ENCODE data around the gene ACBD6.
"Not testable (repeated sequence)": the region's sequence is repeated elsewhere in the genome, so short reads cannot be mapped to it uniquely, and the experiment has no call there.

Gene ACBD6

DNA sequence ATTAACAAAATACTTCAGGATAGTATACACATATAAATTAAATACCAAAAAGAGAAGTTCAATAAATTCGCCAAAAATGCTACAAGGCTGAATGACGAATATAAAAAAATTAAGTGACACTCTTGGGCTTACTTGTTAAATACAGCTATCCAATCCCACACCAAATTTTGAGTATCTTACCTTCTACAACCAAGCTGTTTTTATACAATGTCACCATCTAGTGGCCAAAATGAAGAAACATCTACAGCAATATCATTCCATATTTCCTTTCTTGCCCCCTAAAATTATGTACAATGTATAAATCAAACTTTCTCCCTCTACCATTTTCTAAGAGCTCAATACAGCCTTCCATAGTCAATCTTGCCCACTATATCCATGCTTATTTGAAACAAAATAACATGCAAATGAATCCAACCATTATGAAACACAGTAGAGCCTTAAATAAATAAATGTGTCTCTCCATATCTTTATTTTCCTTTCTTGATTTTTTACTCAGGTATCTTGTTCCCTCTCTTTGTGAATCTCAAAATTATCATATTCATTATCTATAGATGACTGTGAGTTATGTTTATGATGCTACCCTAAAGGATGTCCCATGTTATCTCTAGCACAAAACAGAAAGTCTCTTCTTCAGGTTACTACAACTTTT is 86.3 kb downstream of the ACBD6 start:
- DNase-seq (ENCODE audit: low spot score), result no peak

DNA sequence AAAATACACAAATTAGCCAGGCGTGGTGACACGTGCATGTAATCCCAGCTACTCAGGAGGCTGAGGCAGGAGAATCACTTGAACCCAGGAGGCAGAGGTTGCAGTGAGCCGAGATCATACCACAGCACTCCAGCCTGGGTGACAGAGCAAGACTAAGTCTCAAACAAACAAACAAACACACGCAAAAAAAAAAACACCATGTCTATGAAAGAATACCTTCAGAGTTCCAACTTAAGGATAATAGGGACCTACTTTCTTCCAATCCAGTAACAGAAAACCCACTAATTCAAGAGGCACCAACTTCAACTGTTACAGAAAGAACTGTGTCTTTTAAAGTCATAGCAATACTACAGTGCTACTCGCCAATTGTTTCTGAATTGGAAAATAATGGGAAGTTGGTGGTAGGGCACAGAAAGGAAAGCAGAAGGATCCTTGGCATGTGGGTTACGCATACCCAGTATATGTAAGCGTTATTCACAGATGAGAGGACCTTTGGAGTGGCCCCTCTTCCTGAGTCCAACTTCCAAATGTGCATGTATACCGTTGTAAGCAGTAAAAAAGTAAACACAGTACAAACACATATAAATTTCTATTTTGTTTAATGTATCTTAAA is 87.0 kb downstream of the ACBD6 start:
- DNase-seq (ENCODE audit: low spot score), result no peak

DNA sequence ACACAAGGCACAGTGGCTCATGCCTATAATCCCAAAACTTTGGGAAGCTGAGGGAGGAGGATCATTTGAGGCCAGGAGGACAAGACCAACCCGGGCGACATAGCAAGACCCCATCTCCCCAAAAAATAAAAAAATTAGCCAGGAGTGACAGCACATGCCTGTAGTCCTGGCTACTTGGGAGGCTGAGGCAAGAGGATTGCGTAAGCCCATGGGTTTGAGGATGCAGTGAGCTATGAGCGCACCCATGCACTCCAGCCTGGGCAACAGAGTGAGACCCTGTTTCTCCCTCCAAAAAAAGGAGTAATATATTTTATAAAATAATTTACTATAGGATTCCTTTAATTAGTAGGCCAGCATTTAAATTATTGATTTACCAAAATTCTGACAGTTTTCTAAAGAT is 89.8 kb downstream of the ACBD6 start:
- no peak for DNase-seq (ENCODE audit: low spot score)

- not testable (repeated sequence) for DNase-seq (ENCODE audit: low spot score)
Observed at GRCh38 chr1:180408128-180408527, 94.2 kb downstream of the ACBD6 start.

GRCh38 chr1:180407051-180407450 is 95.3 kb downstream of the ACBD6 start:
- no peak for DNase-seq (ENCODE audit: low spot score)

DNA sequence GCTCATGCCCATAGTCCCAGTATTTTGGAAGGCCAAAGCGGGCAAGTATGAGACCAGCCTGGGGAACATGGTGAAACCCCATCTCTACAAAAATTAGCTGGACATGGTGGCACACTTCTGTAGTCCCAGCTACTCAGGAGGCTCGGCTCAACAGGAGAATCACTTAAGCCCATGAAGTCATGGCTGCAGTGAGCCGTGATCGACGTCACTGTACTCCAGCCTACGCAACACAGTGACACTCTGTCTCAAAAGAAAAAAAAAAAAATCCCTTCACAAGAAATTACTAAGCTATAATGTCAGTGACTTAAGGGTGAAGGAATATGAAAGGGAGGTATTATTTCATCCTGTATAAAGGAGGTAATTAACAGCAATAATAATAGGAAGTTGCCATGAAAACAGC is 99.8 kb downstream of the ACBD6 start:
- DNase-seq (ENCODE audit: low spot score), result no peak

GRCh38 chr1:180402001-180402400 is 100.4 kb downstream of the ACBD6 start:
- DNase-seq (ENCODE audit: low spot score), result no peak

DNA sequence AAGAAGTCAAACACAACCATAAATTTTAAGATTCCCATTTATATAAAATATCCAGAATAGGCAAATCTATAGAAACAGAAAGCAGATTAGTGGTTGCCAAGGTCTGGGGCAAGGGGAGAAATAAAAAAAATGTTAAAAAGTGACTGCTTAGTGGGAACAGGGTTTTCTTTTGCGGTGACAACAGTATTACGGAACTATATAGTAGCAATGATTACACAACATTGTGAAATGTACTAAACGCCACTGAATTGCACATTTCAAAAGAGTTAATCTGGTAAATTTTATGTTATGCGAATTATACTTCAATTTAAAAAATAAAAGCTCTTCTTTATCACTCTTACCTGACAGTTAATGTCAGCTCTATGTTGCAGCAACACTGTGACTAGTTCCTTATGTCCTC is 105.2 kb downstream of the ACBD6 start:
- no peak for DNase-seq (ENCODE audit: low spot score)

- DNase-seq (ENCODE audit: low spot score), result no peak
Observed at GRCh38 chr1:180392427-180393145, 109.8 kb downstream of the ACBD6 start.

GRCh38 chr1:180392020-180392419 is 110.4 kb downstream of the ACBD6 start:
- no peak for DNase-seq (ENCODE audit: low spot score)

DNA sequence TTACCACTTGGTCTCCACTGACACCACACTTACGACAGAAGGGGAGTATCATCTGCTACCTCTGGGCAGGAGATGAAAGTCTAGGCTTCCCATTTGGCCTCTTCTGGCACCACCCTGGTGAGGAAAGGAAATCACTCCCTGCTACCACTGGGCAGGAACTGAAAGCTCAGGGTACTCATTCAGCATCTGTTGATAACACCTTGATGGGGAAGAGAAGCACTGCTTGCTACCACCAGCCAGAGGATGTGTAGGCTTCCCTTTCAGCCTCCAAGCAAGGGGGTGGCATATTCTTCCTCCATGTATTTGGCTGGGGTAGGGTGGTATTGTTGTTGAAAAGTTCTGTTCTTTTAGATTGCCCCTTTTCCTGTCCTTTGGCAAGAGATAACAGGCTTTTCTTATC is 115.0 kb downstream of the ACBD6 start:
- no peak for DNase-seq (ENCODE audit: low spot score)

- DNase-seq (ENCODE audit: low spot score), result no peak
Observed at GRCh38 chr1:180386745-180387367, 115.5 kb downstream of the ACBD6 start.

GRCh38 chr1:180385144-180385543 is 117.2 kb downstream of the ACBD6 start:
- no peak for DNase-seq (ENCODE audit: low spot score)

DNA sequence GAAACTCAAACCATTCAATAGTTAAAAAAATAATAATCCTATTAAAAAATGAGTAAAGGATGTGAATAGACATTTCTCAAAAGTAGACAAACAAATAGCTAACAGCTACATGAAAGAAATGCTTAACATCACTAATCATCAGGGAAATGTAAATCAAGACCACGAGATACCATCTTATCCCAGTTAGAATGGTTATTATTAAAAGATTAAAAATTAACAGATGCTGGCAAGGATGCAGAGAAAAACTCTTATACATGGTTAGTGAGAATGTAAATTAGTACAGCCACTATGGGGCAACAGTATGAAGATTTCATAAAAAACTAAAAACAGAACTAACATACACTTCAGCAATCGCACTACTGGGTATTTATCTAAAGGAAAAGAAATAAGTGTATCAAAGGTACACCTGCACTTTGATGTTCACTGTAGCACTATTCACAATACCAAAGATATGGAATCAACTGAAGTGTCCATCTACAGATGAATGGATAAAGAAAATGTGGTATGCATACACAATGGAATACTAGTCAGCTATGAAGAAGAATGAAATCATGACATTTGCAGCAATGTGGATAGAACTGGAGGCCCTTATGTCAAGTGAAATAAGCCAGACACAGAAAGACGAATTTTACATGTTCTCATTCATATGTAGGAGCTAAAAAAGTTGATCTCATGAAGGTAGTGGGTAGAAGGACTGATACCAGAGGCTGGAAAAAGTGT is 117.9 kb downstream of the ACBD6 start:
- DNase-seq (ENCODE audit: low spot score), result no peak

DNA sequence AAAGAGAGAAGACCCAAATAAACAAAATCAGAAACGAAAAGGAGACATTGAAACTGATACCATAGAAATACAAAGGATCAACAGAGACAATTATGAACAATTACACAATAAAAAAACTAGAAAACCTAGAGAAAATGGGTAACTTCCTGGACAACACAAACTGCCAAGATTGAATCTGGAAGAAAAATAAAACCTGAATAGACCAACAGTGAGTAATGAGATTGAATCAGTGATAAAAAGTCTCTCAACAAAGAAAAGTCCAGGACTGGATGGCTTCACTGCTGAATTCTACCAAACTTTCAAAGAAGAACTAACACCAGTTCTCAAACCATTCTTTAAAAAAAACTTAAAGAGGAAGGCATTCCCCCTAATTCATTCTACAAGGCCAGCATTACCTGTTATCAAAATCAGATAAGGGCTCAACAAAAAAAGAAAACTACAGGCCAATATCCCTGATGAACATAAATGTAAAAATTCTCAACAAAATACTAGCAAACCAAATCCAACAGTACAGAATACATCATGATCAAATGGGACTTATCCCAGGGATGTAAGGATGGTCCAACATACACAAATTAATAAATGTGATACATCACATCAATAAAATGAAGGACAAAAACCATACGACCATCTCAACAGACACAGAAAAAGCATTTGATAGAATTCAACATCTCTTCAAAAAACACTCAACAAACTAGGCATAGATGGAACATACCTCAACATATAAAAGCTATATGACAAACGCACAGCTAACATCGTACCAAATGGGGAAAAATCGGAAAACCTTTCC is 119.9 kb downstream of the ACBD6 start:
- no peak for DNase-seq (ENCODE audit: low spot score)

- DNase-seq (ENCODE audit: low spot score), result no peak
Observed at GRCh38 chr1:180381184-180381580, 121.2 kb downstream of the ACBD6 start.

DNA sequence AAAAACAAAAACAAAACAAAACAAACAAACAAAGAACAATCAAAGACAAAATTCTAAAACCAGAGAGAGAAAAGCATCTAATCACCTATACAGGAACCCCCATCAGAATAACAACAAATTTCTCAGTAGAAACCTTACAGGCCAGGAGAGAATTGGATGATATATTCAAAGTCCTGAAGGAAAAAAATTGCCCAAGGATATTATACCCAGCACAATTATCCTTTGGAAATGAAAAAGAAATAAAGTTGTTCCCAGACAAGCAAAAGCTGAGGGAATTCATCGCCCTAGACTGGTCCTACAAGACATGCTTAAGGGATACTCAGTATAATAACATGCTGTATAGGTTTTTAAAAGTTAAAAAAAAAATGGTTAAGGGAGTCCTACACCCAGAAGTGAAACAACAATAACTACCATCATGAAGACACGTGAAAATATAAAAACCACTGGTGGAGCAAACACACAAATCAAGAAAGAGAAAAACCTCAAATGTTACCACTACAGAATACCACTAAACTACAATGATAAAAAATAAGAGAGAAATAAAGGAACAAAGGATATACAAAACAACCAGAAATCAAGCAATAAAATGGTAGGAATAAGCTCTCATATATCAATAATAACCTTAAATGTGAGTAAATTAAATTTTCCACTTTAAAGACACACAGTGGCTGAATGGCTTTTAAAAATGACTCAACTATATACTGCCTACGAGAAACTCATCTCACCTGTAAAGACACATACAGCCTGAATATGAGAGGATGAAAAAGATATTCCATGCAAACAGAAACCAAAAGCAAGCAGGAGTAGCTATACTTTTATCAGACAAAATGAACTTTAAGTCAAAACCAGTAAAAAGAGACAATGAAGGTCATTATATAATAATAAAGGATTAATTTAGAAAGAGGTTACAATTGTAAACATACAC is 121.9 kb downstream of the ACBD6 start:
- DNase-seq (ENCODE audit: low spot score), result no peak

DNA sequence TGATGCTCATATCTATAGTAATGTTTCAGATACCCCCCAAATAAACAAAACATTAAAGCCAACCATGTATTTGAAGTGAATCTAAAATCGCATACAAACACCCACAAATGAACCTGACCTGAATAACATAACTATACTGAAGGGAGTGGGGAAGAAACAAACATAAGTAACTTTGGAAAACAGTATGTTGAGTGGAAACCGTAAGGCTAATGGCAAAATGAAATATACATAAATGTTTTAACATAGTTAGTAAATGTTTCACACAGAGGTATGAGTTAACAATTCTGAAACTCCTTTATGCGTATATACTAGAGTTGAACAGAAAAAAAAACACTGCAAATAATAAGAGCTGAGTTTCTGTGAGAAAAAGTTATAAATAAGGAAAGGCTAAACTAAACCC is 125.6 kb downstream of the ACBD6 start:
- DNase-seq (ENCODE audit: low spot score), result no peak

DNA sequence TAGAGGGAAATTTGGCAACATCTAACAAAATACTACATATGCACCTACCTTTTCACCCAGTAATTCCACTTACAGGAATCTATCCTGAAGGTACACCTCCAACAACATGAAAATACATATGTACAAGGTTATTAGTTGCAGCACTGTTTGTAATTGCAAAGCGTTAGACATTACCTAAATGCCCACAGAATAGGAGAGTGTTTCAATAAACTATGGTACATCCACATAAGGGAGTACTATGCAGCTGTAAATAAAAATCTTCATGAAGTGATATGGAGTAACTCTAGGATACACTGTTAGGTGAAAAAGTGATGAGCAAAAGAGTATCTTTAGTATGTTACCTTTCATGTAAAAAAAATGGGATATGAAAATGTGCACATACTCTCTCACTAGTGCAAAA is 126.1 kb downstream of the ACBD6 start:
- no peak for DNase-seq (ENCODE audit: low spot score)

DNA sequence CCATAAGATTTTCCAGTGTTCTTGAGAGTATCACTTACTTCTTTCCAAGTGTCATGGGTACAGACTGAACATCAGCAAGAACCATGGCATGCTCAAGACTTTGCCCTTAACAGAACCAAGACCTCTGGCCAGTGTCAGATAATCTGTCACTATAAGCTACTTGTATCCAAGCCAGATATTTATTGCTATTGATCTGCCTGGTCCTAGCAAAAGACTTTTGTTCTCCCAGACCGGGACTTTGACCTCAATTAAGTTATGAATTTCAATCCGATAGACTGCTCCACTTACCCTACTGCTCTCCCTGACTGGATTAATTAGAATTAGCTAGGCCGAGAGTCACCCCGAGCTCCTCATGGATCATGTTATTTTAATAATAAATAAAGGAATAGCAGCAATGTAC is 129.6 kb downstream of the ACBD6 start:
- DNase-seq (ENCODE audit: low spot score), result no peak
